ENCODE data around the gene TSPAN31.
A peak's percentile ranks its signal among the peaks of the same experiment; 100 is the strongest.

TSPAN31 gene

GRCh38 chr12:57753756-57754337 is 9.0 kb downstream of the TSPAN31 start:
- Histone ChIP-seq H3K4me1 (ENCODE audit: control insufficient read depth, insufficient read depth, low read length, poor library complexity, severe bottlenecking) (peaks cover 41% of the 10 kb centered on the region), H3K27me3 (replicated peaks; ENCODE audit: control insufficient read depth, insufficient read depth, low read length, poor library complexity, severe bottlenecking) (no peaks in the 10 kb centered on the region), H3K9me3 (ENCODE audit: control insufficient read depth, low read length) (no peaks in the 10 kb centered on the region), H3K36me3 (ENCODE audit: control insufficient read depth, insufficient read depth, low read length) (peaks cover 27% of the 10 kb centered on the region), H3K27ac (ENCODE audit: insufficient read depth, low read length, poor library complexity, severe bottlenecking) (peak overlapping the region; percentile 80), H3K4me3 (ENCODE audit: insufficient read depth, low read depth, low read length, poor library complexity, severe bottlenecking) (no peak overlapping the region)
- DNase-seq: no peak

GRCh38 chr12:57754411-57755193 is 9.8 kb downstream of the TSPAN31 start, which contains the start of gene MARCHF9:
Gene MARCHF9, plus strand, starts transcription at chr12:57755103. Its CDS starts 426 bp downstream, at chr12:57755529.
- Histone ChIP-seq H3K4me3 (ENCODE audit: insufficient read depth, low read depth, low read length, poor library complexity, severe bottlenecking) (peak within 1 kb of the TSS; percentile 54), H3K9me3 (ENCODE audit: control insufficient read depth, low read length) (no peaks in the 10 kb centered on the region), H3K27me3 (replicated peaks; ENCODE audit: control insufficient read depth, insufficient read depth, low read length, poor library complexity, severe bottlenecking) (no peaks in the 10 kb centered on the region), H3K36me3 (ENCODE audit: control insufficient read depth, insufficient read depth, low read length) (peaks cover 23% of the 10 kb centered on the region), H3K4me1 (ENCODE audit: control insufficient read depth, insufficient read depth, low read length, poor library complexity, severe bottlenecking) (peaks cover 41% of the 10 kb centered on the region), H3K27ac (ENCODE audit: insufficient read depth, low read length, poor library complexity, severe bottlenecking) (peak within 1 kb of the TSS; percentile 80)
- peak; percentile 79 to 85 (median 84) for DNase-seq

GRCh38 chr12:57755194-57755453 is 10.3 kb downstream of the TSPAN31 start:
- DNase-seq: no peak
- peak overlapping the region; percentile 54 for H3K4me3 ChIP-seq (ENCODE audit: insufficient read depth, low read depth, low read length, poor library complexity, severe bottlenecking)
- no peaks in the 10 kb centered on the region for H3K27me3 ChIP-seq (replicated peaks; ENCODE audit: control insufficient read depth, insufficient read depth, low read length, poor library complexity, severe bottlenecking)
- peaks cover 21% of the 10 kb centered on the region for H3K36me3 ChIP-seq (ENCODE audit: control insufficient read depth, insufficient read depth, low read length)
- H3K27ac ChIP-seq (ENCODE audit: insufficient read depth, low read length, poor library complexity, severe bottlenecking): peak overlapping the region; percentile 80
- H3K9me3 ChIP-seq (ENCODE audit: control insufficient read depth, low read length): no peaks in the 10 kb centered on the region
- H3K4me1 ChIP-seq (ENCODE audit: control insufficient read depth, insufficient read depth, low read length, poor library complexity, severe bottlenecking): peaks cover 41% of the 10 kb centered on the region

GRCh38 chr12:57755454-57756372 is 10.9 kb downstream of the TSPAN31 start:
- Histone ChIP-seq H3K27ac (ENCODE audit: insufficient read depth, low read length, poor library complexity, severe bottlenecking) (peak overlapping the region; percentile 80), H3K9me3 (ENCODE audit: control insufficient read depth, low read length) (no peaks in the 10 kb centered on the region), H3K4me3 (ENCODE audit: insufficient read depth, low read depth, low read length, poor library complexity, severe bottlenecking) (peak overlapping the region; percentile 54), H3K36me3 (ENCODE audit: control insufficient read depth, insufficient read depth, low read length) (peaks cover 16% of the 10 kb centered on the region), H3K4me1 (ENCODE audit: control insufficient read depth, insufficient read depth, low read length, poor library complexity, severe bottlenecking) (peaks cover 41% of the 10 kb centered on the region), H3K27me3 (replicated peaks; ENCODE audit: control insufficient read depth, insufficient read depth, low read length, poor library complexity, severe bottlenecking) (no peaks in the 10 kb centered on the region)
- DNase-seq: peak in 2 of 3 donors; percentile 35 to 39

- Histone ChIP-seq H3K27ac (ENCODE audit: insufficient read depth, low read length, poor library complexity, severe bottlenecking) (peak overlapping the region; percentile 80), H3K4me3 (ENCODE audit: insufficient read depth, low read depth, low read length, poor library complexity, severe bottlenecking) (peak overlapping the region; percentile 54), H3K36me3 (ENCODE audit: control insufficient read depth, insufficient read depth, low read length) (peaks cover 16% of the 10 kb centered on the region), H3K27me3 (replicated peaks; ENCODE audit: control insufficient read depth, insufficient read depth, low read length, poor library complexity, severe bottlenecking) (no peaks in the 10 kb centered on the region), H3K9me3 (ENCODE audit: control insufficient read depth, low read length) (no peaks in the 10 kb centered on the region), H3K4me1 (ENCODE audit: control insufficient read depth, insufficient read depth, low read length, poor library complexity, severe bottlenecking) (peaks cover 32% of the 10 kb centered on the region)
- peak; percentile 36 to 53 (median 46) for DNase-seq
These were observed 11.8 kb downstream of the TSPAN31 start for GRCh38 chr12:57756406-57757341.

GRCh38 chr12:57757771-57758170 is 12.9 kb downstream of the TSPAN31 start:
- Histone ChIP-seq H3K4me1 (ENCODE audit: control insufficient read depth, insufficient read depth, low read length, poor library complexity, severe bottlenecking) (peaks cover 28% of the 10 kb centered on the region), H3K27ac (ENCODE audit: insufficient read depth, low read length, poor library complexity, severe bottlenecking) (no peak overlapping the region), H3K27me3 (replicated peaks; ENCODE audit: control insufficient read depth, insufficient read depth, low read length, poor library complexity, severe bottlenecking) (no peaks in the 10 kb centered on the region), H3K36me3 (ENCODE audit: control insufficient read depth, insufficient read depth, low read length) (peaks cover 16% of the 10 kb centered on the region), H3K4me3 (ENCODE audit: insufficient read depth, low read depth, low read length, poor library complexity, severe bottlenecking) (no peak overlapping the region), H3K9me3 (ENCODE audit: control insufficient read depth, low read length) (no peaks in the 10 kb centered on the region)
- no peak for DNase-seq

- no peak for DNase-seq
- no peaks in the 10 kb centered on the region for H3K9me3 ChIP-seq (ENCODE audit: control insufficient read depth, low read length)
- peaks cover 16% of the 10 kb centered on the region for H3K36me3 ChIP-seq (ENCODE audit: control insufficient read depth, insufficient read depth, low read length)
- no peaks in the 10 kb centered on the region for H3K27me3 ChIP-seq (replicated peaks; ENCODE audit: control insufficient read depth, insufficient read depth, low read length, poor library complexity, severe bottlenecking)
- H3K4me1 ChIP-seq (ENCODE audit: control insufficient read depth, insufficient read depth, low read length, poor library complexity, severe bottlenecking): peaks cover 25% of the 10 kb centered on the region
- H3K4me3 ChIP-seq (ENCODE audit: insufficient read depth, low read depth, low read length, poor library complexity, severe bottlenecking): no peak overlapping the region
- no peak overlapping the region for H3K27ac ChIP-seq (ENCODE audit: insufficient read depth, low read length, poor library complexity, severe bottlenecking)
These were observed 13.9 kb downstream of the TSPAN31 start for GRCh38 chr12:57758552-57759359.

GRCh38 chr12:57759360-57759980 is 14.6 kb downstream of the TSPAN31 start:
- no peak overlapping the region for H3K27ac ChIP-seq (ENCODE audit: insufficient read depth, low read length, poor library complexity, severe bottlenecking)
- peaks cover 4% of the 10 kb centered on the region for H3K27me3 ChIP-seq (replicated peaks; ENCODE audit: control insufficient read depth, insufficient read depth, low read length, poor library complexity, severe bottlenecking)
- H3K9me3 ChIP-seq (ENCODE audit: control insufficient read depth, low read length): no peaks in the 10 kb centered on the region
- peaks cover 16% of the 10 kb centered on the region for H3K36me3 ChIP-seq (ENCODE audit: control insufficient read depth, insufficient read depth, low read length)
- DNase-seq: no peak
- H3K4me3 ChIP-seq (ENCODE audit: insufficient read depth, low read depth, low read length, poor library complexity, severe bottlenecking): no peak overlapping the region
- peaks cover 21% of the 10 kb centered on the region for H3K4me1 ChIP-seq (ENCODE audit: control insufficient read depth, insufficient read depth, low read length, poor library complexity, severe bottlenecking)
